NCI-H2107 (cell line): ENCODE measurements around the gene CACNA1C.

Experiments used
- DNase-seq: peaks from one replicate; lab custom pipeline; 2025; lab: John Stamatoyannopoulos, UW

The CACNA1C gene

GRCh38 chr12:2414810-2415567 lies 362.2 kb downstream of the CACNA1C start:
- no peak for DNase-seq

DNA sequence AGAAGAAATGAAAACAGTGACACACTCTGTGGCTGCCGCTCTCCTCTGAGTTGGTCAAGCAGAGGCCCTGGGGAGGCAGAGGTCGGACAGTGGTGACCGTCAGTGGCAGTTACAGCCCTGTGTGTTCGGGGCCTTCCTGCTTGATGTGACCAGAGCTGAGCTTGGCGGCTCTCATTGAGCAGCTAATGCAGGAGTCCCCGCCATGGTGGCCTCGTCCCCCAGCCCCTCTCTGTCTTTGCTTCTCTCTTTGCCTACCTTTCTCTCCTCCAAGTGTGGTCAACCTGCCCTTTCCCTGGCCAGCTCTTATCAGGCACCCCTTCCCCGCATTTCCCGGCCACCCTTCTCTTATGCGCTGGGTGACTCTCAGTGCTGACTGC lies 362.8 kb downstream of the CACNA1C start:
- no peak for DNase-seq

- DNase-seq, result no peak
Observed at GRCh38 chr12:2416158-2416557, 363.4 kb downstream of the CACNA1C start.

GRCh38 chr12:2417481-2418160 lies 364.8 kb downstream of the CACNA1C start:
- DNase-seq, result no peak

DNA sequence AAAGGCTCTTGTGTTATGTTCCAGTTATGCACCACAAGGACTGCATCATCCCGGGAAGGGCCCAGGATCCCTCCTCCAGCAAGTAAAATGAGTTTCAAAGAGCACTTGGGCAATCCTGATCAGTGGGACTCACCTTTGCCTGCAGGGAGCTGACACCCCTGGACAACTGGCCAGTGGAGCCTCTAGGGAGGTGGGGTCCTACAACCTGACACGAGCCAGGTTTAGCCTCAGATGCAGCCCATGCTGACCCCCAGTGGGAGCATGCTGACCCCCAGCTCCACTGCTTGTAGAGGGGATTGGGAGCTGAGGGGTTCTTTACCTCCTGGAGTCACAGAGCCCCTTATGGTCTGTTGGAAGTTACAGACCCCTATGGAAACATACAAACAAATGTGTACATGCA lies 365.8 kb downstream of the CACNA1C start:
- DNase-seq, result no peak

- no peak for DNase-seq
Observed at GRCh38 chr12:2422591-2422990, 369.8 kb downstream of the CACNA1C start.

GRCh38 chr12:2429032-2429431 lies 376.2 kb downstream of the CACNA1C start:
- DNase-seq, result no peak

- no peak for DNase-seq
Observed at GRCh38 chr12:2431810-2432209, 379.0 kb downstream of the CACNA1C start.

DNA sequence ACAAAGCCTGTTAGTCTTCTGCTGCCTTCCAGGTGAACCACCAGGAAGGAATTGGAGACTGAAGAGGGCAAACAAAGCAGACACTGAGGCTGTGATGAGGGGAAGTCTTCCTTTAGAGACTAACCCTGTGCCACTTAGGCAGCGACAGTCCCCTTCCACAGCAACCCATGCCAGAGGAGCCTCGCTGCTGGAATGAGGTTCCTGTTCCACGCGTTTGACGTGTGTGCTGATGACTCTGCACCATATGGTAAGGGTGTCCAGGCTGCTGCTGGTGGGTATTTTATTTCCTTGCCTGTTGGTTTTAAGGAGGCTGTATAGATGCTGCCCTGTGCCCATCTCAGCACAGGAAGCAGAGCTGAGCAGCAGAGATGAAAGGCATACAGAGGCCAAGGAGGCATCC lies 380.1 kb downstream of the CACNA1C start:
- DNase-seq, result no peak

- no peak for DNase-seq
Observed at GRCh38 chr12:2435511-2435910, 382.7 kb downstream of the CACNA1C start.

DNA sequence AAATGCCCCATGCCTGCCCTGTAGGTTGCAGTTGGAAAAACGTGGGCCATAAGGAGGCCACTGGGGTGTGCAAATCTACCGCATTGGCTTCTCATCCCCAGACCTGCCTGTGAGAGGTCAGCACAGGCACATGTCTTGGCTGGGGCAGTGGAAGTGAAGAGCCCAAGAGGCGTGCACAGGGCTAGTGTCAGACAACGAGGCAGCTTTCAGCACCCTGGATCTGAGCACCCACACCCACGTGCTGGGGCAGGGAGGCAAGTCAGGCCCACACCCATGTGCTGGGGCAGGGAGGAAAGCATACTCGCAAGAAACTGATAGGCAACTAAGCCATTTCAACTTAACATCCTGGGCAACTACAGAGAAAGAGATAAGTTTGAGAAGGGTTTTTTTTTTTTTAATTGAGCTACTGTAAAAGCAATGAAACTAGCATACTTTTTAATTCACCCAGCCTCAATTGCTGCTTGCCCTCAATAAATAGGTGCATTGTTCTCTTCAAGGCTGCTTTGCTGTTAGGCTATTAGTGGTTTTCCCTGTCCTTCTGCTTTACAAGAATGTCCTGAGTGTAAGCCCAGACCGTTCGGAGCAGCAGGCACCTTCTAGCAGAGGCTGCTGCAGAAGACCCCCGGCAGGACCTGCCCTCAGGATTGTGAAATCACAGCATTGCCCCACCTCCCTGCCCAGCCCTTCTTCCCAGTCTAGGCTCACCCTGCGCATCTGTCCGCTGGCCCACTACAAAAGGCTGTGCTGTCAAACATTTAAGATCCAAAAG lies 386.7 kb downstream of the CACNA1C start:
- DNase-seq, result no peak

DNA sequence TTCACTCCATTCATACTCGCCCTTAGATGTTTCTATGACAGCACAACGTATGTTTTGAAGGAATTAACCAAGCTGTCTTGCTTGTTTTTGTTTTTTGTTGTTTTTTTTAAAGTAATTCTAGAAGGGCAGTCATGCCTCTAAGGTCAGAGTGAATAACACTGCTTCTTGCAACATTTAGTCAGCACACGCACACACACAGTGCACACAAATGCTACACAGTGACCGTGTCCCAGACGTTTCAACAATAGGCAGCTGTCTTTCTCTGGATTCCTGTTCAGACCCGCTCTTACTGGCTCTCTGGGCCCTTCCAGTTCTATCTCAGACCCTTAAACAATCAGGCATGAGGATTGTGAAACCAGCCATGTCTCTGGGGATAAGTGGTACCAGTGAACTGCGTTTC lies 391.0 kb downstream of the CACNA1C start:
- no peak for DNase-seq

DNA sequence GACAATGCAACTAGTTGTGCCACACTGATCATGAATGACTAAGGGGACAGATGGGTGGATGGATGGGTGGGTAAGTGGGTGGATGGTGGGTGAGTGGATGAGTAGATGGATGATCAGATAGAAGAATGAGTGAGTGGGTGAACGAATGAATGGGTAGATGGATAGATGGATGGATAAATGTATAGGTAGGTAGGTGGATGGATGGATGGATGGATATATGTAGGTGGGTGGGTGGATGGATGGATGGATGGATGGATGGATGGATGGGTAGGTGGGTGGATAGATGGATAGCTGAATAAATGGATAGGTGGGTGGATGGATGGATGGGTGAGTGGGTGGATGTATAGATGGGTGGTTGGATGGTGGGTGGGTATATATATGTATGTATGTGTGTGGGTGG lies 393.2 kb downstream of the CACNA1C start:
- DNase-seq, result no peak

GRCh38 chr12:2447861-2448260 lies 395.1 kb downstream of the CACNA1C start:
- no peak for DNase-seq

GRCh38 chr12:2449586-2449985 lies 396.8 kb downstream of the CACNA1C start:
- no peak for DNase-seq

- no peak for DNase-seq
Observed at GRCh38 chr12:2450553-2450952, 397.8 kb downstream of the CACNA1C start.

DNA sequence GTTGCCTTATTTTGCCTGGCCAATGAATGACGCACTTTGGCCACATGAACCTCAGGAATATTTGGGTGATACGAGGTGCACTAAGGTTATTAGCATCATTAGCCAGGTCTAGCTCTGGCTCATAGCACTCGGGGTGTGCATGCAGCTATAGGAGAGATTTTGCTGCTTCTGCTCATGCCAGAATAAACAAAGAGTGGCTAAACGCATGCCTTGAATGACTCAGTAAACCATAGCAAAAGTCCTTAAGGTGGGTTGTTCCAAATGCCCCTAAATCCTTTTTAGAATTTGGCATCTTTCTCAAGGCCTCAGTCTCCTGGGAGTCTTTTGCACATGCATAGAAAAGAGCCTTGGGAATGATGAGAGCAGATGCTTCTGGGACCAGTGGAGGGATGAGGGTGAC lies 398.2 kb downstream of the CACNA1C start:
- no peak for DNase-seq

DNA sequence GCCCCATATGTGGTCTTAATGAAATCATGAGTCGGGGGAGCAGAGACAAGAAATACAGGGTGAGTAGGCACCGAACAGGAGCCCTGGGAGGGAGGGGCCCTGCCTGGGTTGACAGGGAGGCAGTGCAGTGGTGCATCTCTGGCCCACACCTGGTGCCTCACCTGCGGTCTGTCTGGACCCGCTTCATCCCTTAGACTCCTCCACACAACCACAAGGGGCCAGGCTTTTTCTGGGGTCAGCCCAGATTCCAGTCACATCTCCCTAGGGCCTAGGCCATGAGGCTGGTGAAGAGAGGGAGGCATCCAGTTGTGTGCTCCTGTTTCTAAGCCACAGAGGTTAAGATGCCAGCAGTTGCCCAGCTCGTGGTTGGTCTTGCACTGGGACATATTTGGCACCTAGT lies 398.7 kb downstream of the CACNA1C start:
- DNase-seq, result no peak

DNA sequence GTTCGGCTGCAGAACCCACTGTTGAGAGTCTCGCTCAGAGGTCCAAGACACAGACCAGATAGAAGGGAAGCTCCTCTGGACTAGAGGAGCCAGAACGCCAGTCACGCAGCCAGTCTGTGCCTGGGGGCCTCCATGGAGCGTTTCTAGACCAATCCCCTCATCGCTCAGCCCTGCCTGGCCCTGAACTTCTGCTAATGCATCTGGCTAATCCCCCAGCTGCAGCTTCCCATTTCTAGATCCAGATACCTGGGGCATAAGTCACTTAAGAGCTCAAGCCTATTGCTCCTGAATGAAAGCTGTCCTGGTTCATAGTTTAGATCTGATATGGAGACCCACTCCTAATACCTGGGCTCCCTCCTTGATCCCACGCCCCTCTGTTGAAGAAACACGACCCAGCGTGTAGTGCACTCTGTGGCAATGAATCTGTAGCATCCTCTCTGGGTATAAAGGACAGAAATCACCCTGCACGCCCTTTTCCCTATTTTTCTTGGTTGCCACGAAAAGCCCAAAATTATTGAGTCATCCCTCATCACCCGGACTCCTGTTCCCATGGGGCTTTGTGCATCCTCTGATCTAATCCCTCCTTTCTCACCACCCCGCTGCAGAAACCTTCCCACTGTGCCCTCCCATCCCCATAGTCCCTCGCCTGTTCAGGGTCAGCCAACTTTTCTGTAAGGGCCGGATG lies 400.4 kb downstream of the CACNA1C start:
- DNase-seq, result no peak

- DNase-seq, result no peak
Observed at GRCh38 chr12:2453761-2454090, 400.9 kb downstream of the CACNA1C start.

DNA sequence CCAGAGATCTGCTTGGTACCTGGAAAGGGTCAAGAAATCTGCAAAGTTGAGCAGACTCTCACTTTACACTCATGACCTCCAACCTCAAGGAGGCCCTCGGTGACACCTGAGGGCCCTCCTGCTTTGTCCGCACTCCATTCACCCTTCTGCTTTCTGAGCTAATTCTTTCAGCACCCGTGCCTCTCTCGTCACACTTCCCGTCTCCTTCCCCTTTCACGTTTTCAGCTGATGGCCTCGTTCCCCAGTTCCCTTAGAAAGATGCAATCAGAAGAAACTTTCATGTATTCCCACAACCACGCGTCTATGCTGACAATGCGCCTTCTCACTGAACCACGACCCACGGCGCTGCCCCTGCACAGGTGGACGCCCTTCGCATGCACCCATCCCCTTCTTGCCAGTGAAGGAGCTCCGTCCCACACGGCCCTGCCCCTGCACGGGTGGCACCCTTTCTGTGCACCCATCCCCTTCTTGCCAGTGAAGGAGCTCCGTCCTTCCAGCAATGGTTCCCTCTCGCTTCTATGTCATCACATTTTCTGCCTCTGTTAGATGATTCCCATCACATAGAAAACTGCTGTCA lies 401.9 kb downstream of the CACNA1C start:
- DNase-seq, result no peak

GRCh38 chr12:2455410-2455809 lies 402.6 kb downstream of the CACNA1C start:
- no peak for DNase-seq
